Brain pericyte (primary cell): ENCODE results near the gene COMT.

Source experiments
- DNase-seq: peaks from one replicate; pipeline ENCODE4 v3.0.0-alpha.2; 2012; ENCODE audit warnings: low read depth, low spot score

COMT gene

DNA sequence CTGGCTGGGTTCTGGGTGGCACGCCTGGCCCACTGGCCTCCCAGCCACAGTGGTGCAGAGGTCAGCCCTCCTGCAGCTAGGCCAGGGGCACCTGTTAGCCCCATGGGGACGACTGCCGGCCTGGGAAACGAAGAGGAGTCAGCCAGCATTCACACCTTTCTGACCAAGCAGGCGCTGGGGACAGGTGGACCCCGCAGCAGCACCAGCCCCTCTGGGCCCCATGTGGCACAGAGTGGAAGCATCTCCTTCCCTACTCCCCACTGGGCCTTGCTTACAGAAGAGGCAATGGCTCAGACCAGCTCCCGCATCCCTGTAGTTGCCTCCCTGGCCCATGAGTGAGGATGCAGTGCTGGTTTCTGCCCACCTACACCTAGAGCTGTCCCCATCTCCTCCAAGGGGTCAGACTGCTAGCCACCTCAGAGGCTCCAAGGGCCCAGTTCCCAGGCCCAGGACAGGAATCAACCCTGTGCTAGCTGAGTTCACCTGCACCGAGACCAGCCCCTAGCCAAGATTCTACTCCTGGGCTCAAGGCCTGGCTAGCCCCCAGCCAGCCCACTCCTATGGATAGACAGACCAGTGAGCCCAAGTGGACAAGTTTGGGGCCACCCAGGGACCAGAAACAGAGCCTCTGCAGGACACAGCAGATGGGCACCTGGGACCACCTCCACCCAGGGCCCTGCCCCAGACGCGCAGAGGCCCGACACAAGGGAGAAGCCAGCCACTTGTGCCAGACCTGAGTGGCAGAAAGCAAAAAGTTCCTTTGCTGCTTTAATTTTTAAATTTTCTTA, 27.8 kb downstream of the COMT start:
- DNase-seq: no peak

DNA sequence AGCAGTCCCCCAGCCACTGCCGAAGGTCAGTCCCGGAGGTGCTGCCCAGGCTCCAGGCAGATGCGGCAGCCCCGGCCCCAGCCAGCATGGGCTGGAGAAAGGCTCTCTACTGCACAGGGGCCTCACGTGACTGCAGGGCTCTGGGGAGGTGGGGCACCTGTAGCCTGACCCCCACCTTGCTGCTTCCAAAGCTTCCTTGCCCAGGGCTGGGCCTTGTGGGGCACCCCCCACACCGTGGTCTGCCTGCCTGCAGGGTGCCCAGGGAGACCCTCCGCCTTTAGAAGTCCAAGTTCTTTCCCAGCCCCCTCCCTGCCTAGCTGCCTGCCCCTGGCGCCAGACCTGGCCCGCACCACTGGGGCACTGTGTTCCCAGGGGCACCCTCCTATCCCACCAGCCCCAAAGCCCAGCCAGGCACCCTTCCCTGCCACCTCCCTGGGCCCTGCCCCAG, 28.5 kb downstream of the COMT start:
- DNase-seq: no peak

DNA sequence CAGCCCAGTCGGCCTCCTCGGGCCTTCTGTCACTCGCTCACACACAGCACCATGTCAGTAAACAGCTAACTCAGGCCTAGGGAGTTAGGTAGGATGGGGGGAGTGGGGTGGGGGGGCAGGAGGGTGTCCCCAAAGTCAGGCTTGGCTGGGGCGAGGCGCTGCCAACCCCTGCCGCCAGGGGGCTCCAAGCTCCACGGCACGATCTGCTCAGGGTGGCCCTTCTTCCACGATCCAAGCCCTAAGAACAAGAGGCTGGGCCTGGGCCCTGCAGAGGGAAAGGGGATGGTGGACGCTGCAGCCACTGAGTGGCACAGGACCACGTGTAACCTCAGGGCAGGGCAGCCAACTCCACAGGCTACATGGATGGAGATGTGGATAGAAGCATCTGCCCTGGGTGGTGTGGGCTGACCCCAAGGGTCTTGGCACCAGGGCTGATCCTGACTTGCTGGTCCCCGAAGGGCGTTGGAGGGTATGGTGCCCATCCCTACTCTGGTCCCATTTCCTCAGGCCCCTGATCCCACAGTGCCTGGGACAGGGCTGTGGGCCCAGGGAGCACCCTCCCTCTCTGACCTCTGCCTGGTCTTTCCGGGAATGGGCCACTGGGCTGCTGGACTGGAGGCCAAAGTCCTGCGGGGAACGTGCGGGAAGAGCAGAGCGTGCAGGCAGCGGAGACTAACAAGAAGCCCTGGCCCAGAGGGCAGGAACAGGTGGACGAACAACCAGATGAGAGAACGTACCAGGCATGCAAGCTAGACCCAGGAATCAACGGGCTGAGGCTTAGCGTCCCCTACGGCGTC, 29.1 kb downstream of the COMT start:
- DNase-seq: no peak

DNA sequence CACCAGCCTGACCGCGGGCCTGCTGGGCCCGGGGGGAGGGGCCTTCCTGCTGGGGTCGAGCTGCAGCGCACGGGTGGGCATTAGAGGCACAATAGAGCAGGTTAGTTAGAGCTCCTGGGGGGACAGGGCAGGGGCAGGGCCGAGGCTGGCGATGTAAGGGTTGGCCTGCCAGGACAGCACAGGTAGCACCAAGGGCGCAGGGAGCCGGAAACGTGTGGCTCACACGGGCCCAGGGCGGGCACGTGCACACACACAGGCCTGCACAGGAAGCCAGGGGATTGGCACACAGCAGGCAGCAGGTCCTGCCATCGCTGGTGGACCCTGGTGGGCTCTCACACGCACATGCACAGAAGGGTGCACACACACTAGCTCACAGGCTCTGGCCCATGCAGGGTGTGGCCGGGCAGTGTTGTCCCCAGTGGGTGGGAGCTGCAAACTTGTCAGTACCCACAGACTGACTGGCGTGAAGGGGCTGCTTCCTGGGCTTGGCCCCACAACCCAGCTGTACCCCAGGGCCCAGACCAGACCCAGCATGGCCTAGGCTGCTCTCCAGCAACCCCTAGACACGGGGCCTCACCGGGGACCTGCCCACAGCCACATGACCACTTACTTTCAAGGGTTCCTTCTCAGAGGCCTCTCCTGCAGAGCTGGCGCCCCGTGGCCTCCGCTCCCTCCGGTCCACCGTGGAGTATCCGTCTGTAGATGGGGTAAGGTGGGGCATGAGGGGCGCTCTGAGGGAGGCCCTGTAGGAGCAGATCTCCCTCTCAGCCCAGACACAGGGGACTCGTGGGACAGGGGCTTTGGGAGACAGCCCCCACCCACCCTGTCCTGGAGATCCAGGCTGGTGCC, 29.9 kb downstream of the COMT start:
- DNase-seq: no peak

DNA sequence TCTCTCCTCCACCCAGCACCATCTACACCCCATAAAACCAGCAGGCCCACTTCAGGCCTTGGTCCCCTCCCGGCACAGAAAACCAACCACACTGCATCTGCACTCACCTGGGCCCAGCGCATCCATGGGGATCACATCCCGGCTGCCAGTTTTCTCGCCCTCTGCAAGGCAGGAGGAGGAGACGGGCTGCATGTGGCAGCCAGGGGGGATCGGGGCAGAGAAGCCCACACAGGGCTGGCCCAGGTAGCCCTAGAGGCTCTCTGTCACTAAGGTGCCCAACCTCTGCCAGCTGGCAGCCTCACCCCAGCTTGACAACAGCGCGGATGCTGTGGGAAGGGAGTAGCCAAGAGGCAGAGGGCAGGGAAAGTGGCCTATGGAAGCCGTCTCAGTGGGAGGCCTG, 30.7 kb downstream of the COMT start:
- no peak for DNase-seq

DNA sequence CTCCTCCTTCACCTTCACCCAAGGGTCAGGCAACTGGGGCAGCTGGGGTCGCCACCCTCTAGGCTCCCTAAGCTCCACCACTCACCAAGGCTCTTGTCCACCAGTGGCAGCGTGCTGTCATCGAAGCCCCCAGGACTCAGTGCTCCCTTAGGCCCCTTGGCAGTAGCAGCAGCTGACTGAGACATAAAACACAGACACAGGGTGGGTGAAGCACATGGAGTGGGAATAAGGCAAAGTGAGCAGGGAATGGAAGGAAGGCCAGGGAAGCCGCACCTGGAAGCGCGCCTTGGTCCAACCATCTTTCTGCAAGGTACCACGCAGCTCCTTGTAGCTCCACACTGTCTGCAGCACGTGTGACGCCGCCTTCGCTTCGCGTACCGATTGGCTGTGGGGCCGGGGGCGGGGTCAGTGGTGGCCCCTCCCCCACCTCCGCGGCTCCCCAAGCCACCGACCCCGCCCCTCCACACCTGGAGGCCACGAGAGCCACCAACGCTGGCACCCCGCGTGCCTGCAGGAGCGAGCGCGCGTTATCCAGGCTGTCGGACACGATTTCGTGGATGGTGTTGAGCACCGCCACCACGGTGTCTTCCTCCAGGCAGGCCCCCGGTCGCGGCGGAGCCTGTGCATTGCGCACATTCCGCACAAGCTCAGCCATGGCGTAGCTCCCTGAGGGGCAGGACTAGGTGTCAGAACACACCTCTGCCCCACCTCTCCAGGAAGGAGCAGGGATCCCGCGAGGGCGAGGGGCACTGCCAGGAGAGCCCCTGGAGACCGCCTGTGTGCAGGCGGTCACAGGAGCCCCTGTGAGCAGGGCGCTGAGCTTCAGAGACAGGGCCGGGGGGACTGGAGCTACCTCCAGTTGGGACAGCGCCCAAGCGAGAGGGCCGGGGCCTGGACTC, 31.3 kb downstream of the COMT start:
- DNase-seq: no peak

DNA sequence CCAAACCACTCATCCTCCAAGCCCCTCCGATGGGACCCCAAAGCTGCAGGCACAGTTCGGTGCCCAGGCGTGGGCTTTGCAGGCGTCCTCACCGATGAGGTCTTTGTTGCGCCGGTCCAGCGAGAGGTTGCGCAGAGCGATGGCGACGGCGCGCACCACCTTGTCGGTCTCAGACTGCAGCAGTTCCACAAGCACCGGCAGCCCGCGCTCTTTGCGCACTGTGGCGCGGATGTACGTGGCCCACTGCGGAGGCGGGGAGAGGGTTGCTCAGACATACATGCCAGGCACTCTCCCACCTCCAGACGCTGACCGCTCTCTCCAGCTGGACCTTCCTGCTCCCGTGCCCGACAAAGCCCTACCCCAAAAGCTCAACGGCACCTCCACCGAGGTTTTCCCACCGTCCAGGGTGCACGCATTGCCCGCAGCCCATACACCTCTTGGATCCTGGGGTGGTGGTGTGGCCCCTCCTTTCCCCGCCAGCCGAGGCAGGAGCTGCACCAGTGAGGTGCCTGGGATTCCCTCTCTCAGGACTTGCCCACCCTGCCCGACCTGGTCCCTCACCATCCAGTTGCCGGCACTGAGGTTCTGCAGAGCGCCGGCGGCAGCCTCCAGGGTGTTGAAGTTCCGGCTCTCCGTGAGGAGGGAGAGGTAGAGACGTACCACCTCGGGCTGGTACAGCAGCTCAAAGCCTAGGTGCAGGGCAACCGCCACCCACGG, 32.1 kb downstream of the COMT start:
- no peak for DNase-seq

DNA sequence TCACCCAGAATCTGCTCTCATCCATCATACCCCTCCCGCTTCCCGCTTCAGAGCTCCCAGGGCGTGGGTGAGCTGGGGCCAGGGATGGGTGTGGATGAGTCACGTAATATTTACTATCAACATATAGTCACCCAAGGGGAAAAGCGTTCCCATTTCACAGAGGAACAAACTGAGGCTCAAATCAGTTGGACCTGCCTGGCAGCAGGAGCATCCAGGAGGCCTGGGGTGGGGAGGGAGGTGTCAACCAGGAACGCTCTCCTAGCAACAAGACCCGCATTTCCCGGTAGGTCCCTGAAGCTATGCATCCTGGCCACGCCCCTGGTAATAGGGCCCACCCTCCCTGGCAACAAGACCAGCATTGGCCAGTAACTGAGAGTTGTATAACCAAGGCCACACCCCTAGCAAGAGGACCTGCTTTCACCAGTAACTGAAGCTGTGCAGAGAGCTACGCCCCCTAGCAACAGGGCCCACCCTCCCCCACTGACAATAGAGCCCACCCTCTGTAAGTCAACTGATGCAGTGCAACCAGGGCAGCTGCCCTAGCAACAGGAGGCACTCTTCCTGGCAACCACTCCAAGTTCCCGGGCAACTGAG, 32.8 kb downstream of the COMT start:
- DNase-seq: peak; percentile 59

DNA sequence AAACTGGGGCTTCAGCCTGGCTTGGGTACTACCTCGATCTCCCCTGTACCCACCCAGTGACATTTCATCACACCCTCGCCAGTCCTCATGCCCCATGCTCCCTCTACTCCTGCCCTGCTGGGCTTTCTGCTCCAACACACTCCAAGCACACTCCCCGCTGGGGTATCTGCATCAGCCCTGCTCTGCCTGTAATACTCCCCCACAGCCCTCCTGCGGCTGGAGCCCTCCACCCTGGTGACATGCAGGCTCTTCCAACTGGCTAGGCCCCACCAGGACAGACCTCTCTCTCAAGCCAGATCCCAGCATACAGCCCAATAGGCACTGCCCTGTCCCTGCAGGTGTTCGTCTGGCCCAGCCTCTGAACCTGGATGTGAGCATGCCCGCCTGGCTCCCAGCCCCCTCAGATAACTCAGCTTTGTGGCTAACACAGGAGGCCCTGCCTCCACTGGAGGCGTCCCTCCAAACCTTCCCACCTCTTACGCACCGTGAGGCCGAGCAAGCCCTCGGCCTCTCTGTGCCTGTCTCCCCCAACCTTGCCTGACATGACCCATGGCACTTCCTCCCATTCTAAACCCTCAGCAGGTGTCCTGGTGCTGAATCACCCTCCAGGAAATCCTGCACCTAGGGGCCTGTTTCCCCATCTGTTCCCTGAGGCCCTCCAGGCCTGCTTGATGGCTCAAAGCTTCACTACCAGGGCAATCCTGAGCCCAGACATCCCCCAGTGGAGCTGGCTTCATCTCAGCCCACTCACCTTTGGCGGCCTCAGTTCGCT, 33.5 kb downstream of the COMT start:
- DNase-seq: no peak

DNA sequence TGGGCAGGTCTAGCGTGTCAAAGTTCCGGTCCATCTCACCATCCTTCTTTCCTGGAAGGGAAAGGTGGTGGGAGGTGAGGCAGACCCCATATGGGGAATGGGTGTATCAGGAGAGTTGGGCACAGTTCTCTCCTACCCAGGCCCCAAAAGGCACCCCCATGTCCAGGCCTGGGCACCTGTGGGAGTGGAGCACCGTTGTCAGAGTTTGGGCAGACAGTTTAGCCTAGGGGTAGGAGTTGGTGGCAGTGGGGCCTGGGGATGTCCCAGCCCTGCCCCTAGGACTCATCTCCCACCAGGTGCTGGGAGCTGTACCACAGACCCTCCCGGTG, 34.1 kb downstream of the COMT start:
- no peak for DNase-seq

DNA sequence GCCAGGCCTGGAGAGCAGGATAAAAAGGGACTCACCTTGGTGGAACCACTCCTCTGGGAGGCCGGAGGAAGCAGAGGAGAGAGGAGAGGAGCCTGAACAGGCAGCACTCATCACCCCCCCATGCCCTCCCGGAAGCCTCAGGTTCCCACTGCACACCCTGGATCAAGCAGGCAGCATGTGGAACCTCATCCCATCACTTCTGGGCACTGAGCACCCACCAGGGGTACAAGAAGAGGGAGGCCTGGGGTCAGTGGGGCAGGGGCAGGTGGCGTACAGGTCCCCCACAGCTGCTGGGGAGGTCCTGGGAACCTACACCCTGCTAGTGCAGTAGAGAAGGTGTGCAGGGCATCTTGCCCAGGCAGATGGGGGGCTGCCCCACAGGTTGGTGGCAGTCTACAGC, 35.1 kb downstream of the COMT start:
- DNase-seq: no peak

DNA sequence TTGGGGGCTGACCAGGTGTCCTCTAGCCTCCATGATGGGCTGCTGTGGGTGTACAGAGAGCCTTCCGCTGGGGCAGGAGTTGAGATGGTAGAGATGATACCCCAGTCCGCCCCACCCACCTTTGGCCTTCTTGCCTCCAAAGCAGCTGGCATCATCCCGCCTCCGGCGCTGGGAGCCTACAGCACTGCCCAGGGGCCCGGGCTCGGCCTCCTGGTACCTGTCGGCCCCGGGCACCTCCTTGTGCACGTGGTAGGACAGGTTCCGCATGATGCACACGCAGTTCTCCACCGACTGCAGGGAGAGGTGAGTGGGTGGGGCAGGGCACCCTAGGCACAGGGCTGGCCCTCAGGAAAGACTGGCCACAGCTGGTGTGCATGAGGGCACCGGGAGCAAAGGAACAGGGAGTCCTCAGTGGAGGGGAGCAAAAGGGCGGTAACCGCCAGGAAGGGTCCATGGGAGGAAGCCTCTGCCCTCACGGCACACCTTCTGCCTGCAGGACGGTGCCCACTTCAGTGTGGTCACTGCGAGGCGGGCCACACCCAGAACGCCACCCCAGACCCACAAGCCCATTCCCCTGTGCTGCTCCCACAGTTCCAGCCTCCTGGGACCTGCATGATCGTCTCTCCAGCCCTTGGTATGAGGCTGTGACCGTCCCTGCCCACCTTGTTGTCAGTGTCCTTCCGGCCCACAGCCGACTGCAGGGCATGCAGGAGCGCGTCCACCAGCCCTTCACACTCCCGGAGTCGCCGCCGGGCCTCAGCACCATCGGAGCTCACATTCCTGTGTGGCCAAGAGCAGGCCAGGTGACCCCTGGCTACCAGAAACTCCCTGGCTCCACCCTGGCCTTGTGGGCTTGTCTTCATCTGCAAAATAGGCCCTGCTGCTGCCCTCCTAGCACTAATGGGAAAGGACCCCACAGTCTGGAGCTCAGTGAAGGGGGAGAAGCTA, 36.0 kb downstream of the COMT start:
- DNase-seq: no peak

DNA sequence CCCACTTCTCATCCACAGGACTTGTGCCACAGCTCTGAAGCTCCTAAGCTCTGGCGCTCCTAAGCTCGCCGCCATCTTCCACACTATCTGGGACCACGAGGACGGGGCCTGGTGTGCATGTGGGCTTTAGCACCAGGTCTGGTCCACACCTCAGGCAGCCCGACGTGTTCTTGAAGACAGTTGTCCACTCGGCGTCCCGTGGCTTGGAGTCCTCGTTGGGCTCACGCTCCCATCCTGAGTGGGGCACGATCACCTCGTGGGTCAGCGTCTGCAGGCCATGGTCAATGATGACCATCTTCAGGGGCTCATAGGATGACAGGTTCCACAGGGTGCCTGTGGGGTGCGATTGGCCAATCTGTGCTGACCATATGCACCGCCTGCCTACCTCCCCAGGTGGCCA, 37.2 kb downstream of the COMT start:
- DNase-seq: no peak

DNA sequence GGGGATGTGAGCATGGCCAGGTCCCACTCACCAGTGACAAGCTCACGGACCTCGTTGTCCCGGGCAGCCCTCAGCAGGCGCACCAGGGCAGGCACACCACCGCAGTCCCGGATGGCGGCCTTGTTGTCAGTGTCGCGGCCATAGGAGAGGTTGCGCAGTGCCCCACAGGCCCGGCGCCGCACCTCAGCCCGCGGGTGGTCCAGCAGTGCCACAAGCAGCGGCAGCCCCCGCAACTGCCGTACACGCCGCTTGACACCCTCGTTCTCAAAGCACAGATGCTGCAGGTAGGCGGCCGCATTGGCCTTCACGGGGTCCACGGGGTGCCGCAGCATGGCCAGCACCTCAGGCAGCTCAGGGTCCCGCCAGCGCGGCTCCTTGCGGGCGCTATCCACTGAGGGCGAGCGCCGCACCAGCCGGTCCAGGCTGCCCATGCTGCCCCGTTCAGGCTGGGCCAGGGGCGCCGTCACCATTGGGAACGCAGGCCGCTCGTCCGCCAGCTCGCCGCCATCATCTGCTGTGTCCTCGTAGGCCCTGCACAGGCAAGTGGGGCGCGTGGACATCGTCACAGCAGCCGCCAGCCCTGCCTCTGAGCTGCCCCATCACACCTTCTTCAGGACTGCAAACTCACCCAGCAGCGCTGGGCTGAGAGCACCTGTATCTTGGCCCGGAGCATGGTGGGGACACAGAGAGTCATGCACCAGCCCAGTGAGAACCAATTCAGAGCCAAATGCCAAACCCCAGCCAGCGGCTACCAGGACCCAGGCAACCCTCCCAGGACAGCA, 38.3 kb downstream of the COMT start:
- no peak for DNase-seq

DNA sequence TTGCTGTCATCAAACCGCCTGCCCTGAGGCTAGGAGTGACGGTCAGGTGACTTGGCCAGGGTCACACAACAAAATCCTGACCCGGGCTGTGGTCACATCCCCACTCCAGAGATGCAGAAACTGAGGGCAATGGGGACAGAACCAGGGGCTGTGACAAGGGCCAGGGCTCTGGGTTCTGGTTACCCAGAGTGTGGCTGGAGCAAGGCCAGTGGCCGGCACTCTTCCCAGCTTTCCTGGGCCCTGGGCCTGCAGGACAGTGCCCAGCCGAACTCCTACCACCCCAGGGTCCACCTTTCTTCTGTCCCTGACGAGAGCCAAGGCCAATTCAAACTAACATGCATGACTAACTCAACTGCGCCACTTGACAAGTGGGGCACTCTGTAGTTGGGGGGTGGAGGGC, 39.2 kb downstream of the COMT start:
- no peak for DNase-seq

DNA sequence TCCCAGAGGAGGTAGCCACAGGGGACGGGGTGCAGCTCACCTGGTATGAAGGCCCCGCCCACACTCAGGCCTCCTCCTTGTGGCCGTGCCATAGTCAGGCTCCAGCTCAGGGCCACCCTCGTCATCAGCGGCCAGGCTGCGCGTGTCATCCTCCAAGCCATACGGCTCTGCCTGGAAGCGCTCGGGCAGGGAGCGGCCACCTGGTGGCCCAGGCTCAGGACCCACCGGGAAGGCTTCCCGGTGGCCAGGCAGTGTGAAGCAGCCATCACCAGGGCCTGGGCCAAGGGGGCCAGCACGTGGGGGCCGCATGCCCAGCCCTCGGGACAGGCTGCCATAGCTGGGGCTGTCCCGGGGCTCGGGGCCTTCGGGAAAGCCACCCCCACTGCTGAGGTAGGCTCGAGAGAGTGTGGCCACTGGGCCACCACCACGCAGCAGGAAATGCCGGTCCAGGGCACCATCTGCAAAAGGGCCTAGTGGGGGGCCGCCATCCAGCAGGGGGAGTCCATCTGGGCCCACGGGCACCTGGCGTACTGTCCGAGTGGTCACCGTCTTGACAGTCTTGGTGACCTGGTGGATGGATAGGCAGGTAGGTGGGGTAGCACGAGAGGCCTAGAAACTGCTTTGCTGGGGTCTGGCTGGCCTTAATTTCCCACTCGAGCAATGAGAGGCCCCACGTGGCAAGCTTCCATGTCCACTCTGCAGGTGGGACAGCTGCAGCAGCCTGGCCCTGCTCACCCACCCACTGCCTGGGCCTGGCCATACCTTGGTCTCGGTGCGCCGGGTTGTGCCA, 39.8 kb downstream of the COMT start:
- DNase-seq: no peak
